Glomerular visceral epithelial cell (primary cell): ENCODE data around the gene NPR2.

Experiments
- DNase-seq: peaks from one replicate; pipeline ENCODE4 v3.0.0-alpha.2; 2016; ENCODE audit errors: extremely low spot score

Gene NPR2

GRCh38 chr9:35800530-35800929 is 9.1 kb downstream of the NPR2 start:
- DNase-seq = no peak

- DNase-seq = no peak
Measured at GRCh38 chr9:35801328-35802128, 10.1 kb downstream of the NPR2 start.

GRCh38 chr9:35806101-35806500 is 14.7 kb downstream of the NPR2 start:
- no peak for DNase-seq

- no peak for DNase-seq
Measured at GRCh38 chr9:35808433-35808832, 17.0 kb downstream of the NPR2 start.

GRCh38 chr9:35810122-35810521 is 18.7 kb downstream of the NPR2 start:
- DNase-seq = no peak

GRCh38 chr9:35811381-35812024 is 20.1 kb downstream of the NPR2 start:
- DNase-seq = no peak

- peak; percentile 97 for DNase-seq
Measured at GRCh38 chr9:35812025-35812602, 20.7 kb downstream of the NPR2 start, which contains the start of gene SPAG8. SPAG8 (minus strand) TSS chr9:35812262; CDS start chr9:35812147, 115 bp downstream.

GRCh38 chr9:35813434-35814105 is 22.2 kb downstream of the NPR2 start:
- DNase-seq = peak; percentile 61

GRCh38 chr9:35814106-35814840 is 22.9 kb downstream of the NPR2 start:
- peak; percentile 71 for DNase-seq

- DNase-seq = peak; percentile 98
Measured at GRCh38 chr9:35814841-35815543, 23.6 kb downstream of the NPR2 start, which contains the start of gene HINT2. HINT2 (minus strand) TSS chr9:35815042; CDS start chr9:35814979, 63 bp downstream.

- no peak for DNase-seq
Measured at GRCh38 chr9:35816708-35817107, 25.3 kb downstream of the NPR2 start.

- DNase-seq = no peak
Measured at GRCh38 chr9:35818341-35818740, 26.9 kb downstream of the NPR2 start.

GRCh38 chr9:35820076-35820475 is 28.7 kb downstream of the NPR2 start:
- DNase-seq = peak; percentile 62

GRCh38 chr9:35822926-35823325 is 31.5 kb downstream of the NPR2 start:
- DNase-seq = no peak

GRCh38 chr9:35826071-35826701 is 34.8 kb downstream of the NPR2 start:
- peak; percentile 56 for DNase-seq

GRCh38 chr9:35827486-35827885 is 36.1 kb downstream of the NPR2 start:
- DNase-seq = no peak

GRCh38 chr9:35828716-35829083 is 37.3 kb downstream of the NPR2 start, which contains the start of gene FAM221B:
FAM221B (minus strand) TSS chr9:35828732; CDS start chr9:35826161, 2,571 bp downstream.
- DNase-seq = no peak

GRCh38 chr9:35829084-35829763 is 37.8 kb downstream of the NPR2 start, which contains the start of gene TMEM8B:
TMEM8B (plus strand) TSS chr9:35829228; CDS start chr9:35829448, 220 bp downstream.
- peak; percentile 88 for DNase-seq

- no peak for DNase-seq
Measured at GRCh38 chr9:35829764-35830096, 38.3 kb downstream of the NPR2 start.

GRCh38 chr9:35831040-35831439 is 39.6 kb downstream of the NPR2 start:
- no peak for DNase-seq
